Urinary bladder (tissue), 4 donors: ENCODE data around the gene RIGI. TPM values are rescaled to one million over a fixed set of nuclear protein-coding genes. Genes with fewer than 3 reads are reported as not detected.
A peak's percentile ranks its signal among the peaks of the same experiment; 100 is the strongest.

ENCODE experiments used
- DNase-seq: peaks from one replicate; pipeline ENCODE4 v3.0.0-alpha.2; 2015; ENCODE audit errors: extremely low spot score
- H3K27ac ChIP-seq: one replicate; pipeline ENCODE4 v1.5.1; 2013; ENCODE audit warnings: low read depth, mild to moderate bottlenecking, moderate library complexity
- H3K36me3 ChIP-seq: one replicate; pipeline ENCODE4 v1.6.1; 2013; ENCODE audit warnings: mild to moderate bottlenecking, moderate library complexity; ENCODE audit not compliant: insufficient read depth
- H3K4me1 ChIP-seq: one replicate; pipeline ENCODE4 v1.6.1; 2013; ENCODE audit warnings: mild to moderate bottlenecking, moderate library complexity; ENCODE audit not compliant: insufficient read depth
- H3K4me3 ChIP-seq: one replicate; pipeline ENCODE4 v1.5.1; 2013; ENCODE audit warnings: low read depth, low read length
- WGBS: extraction: QIAGEN DNeasy Blood & Tissue Kit; methylation state at CpG from one replicate; pipeline ENCODE4 v1.1.7; 2013; 5-methylcytosine and 5-hydroxymethylcytosine counted together
- polyA plus RNA-seq: library from polyadenylated mRNA; stranded (reverse); fragments of 200-250 nt; gene quantifications from one replicate; pipeline ENCODE4 v1.2.3, GENCODE V29; 2013
- total RNA-seq: library from RNA; depleted of rRNA; stranded (reverse); fragments of >200 nt; gene quantifications from one replicate; pipeline ENCODE4 v1.2.3, GENCODE V29; 2014
- donor health status: healthy with polysubstance abuse.
- donor health status: healthy.

RIGI gene
- total RNA-seq (25.2 TPM), polyA plus RNA-seq (5.4 TPM)

DNA sequence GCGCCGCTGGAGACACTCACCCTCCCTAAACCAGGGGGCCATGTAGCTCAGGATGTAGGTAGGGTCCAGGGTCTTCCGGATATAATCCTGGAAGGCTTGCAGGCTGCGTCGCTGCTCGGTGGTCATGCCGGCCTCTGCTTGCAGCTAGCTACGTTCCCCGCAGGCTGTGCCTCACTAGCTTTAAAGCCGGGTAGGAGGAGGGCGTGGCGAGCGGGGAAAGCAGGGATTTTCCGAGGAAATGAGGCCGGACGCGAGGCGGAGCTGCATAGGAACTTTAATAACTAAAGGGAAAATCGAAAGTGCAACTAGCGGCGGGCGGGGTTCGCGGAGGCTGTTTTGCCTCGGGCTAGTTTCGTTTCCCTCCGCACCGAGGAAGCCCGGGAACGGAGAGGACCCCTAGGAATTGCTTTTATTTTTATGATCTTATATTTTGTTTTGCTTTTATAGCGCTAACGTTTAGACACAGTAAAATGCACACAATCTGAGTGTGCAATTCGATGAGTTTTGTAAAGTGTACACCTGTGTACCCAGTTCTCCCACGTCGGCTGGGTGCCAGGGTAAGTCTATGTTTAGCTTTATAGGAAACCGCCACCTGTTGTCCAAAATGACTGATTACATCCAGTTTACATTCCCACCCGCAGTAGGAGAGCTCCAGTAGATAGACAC is at the start of gene RIGI:
Gene RIGI (minus strand): TSS at position 156 of the 666 bp plus-strand sequence. CDS start 30 bp downstream, at position 126.
- H3K4me1 ChIP-seq: no peaks in the 10 kb centered on the region
- DNase-seq: peak; percentile 82
- H3K4me3 ChIP-seq: peak within 1 kb of the TSS; percentile 65
- H3K36me3 ChIP-seq: no peaks in the 10 kb centered on the region
- WGBS: under 1% methylated on average over 37 of the region's 37 CpGs
- H3K27ac ChIP-seq: peak within 1 kb of the TSS; percentile 80

- DNase-seq: no peak
- no peaks in the 10 kb centered on the region for H3K4me1 ChIP-seq
- H3K36me3 ChIP-seq: no peaks in the 10 kb centered on the region
- 70% methylated on average over 1 of the region's 1 CpG for WGBS
- H3K27ac ChIP-seq: no peak overlapping the region
- H3K4me3 ChIP-seq: no peak overlapping the region
Measured at GRCh38 chr9:32574858-32575257, 48.9 kb upstream of the RIGI start.

DNA sequence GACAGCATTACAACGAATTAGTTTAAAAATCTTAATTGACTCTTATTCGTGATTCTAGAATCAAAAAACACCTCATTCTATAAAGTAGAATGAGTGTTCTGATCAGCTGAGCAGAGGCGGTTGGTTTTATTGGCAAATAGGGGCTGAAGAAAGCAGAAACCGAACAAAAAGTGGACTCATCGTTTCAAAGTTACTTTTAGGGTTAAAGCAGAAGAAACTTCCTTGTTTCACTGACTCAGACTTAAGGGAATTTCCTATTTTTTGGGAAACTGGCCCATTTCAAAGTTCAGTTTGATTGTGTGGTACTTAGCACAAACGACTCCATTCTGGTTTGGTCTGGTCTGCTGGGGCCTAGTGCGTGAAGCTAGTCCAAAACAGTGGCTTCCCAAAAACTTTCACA is 47.8 kb upstream of the RIGI start:
- Histone ChIP-seq H3K27ac (no peak overlapping the region), H3K4me3 (no peak overlapping the region), H3K36me3 (no peaks in the 10 kb centered on the region), H3K4me1 (no peaks in the 10 kb centered on the region)
- WGBS: 86% methylated on average over 7 of the region's 7 CpGs
- no peak for DNase-seq

- WGBS: under 1% methylated on average over 36 of the region's 36 CpGs
- Histone ChIP-seq H3K36me3 (no peaks in the 10 kb centered on the region), H3K4me1 (no peaks in the 10 kb centered on the region), H3K4me3 (peak within 1 kb of the TSS; percentile 80), H3K27ac (peak within 1 kb of the TSS; percentile 92)
- DNase-seq: peak; percentile 86
Measured at GRCh38 chr9:32572900-32573523, 47.0 kb upstream of the RIGI start, which contains the start of gene NDUFB6. Gene NDUFB6, minus strand, starts transcription at chr9:32573159. Its CDS starts 99 bp downstream, at chr9:32573060.

- DNase-seq: peak; percentile 43
- peak overlapping the region; percentile 80 for H3K4me3 ChIP-seq
- 2% methylated on average over 17 of the region's 17 CpGs for WGBS
- H3K4me1 ChIP-seq: no peaks in the 10 kb centered on the region
- H3K27ac ChIP-seq: peak overlapping the region; percentile 92
- H3K36me3 ChIP-seq: no peaks in the 10 kb centered on the region
Measured at GRCh38 chr9:32571969-32572899, 46.2 kb upstream of the RIGI start.

- H3K27ac ChIP-seq: no peak overlapping the region
- no peaks in the 10 kb centered on the region for H3K36me3 ChIP-seq
- no peak overlapping the region for H3K4me3 ChIP-seq
- DNase-seq: no peak
- WGBS: 90% methylated on average over 4 of the region's 4 CpGs
- no peaks in the 10 kb centered on the region for H3K4me1 ChIP-seq
Measured at GRCh38 chr9:32570262-32570661, 44.3 kb upstream of the RIGI start.

- H3K4me1 ChIP-seq: no peaks in the 10 kb centered on the region
- no peaks in the 10 kb centered on the region for H3K36me3 ChIP-seq
- WGBS: 95% methylated on average over 26 of the region's 26 CpGs
- no peak for DNase-seq
- H3K27ac ChIP-seq: no peak overlapping the region
- H3K4me3 ChIP-seq: no peak overlapping the region
Measured at GRCh38 chr9:32566770-32567169, 40.8 kb upstream of the RIGI start.

GRCh38 chr9:32565967-32566366 is 40.0 kb upstream of the RIGI start:
- Histone ChIP-seq H3K27ac (no peak overlapping the region), H3K4me1 (no peaks in the 10 kb centered on the region), H3K4me3 (no peak overlapping the region), H3K36me3 (no peaks in the 10 kb centered on the region)
- 92% methylated on average over 6 of the region's 6 CpGs for WGBS
- DNase-seq: no peak

DNA sequence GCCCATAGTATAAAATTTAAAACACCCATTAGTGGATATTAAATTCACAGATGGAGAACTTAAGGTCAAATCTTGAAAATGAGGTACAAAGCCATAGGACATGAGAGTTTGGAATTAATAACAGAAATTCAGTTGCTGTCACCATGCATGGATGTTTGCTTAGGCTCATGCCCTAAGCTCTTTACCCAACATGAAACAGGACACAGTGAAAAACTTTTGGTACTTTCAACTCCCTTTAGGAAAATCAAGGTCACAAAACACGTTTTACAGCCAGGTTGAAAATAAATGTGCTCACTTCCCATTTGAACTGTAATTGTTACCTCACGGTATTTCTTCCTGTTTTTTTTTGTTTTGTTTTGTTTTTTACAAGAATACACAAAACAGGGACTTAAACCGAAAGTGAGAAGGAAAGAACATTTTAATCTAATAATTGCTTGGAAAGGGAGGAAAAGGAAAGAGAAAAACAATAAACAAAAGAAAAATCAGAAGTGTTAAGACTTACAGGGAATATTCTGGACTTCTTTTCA is 32.5 kb upstream of the RIGI start:
- Histone ChIP-seq H3K4me1 (no peaks in the 10 kb centered on the region), H3K27ac (no peak overlapping the region), H3K4me3 (no peak overlapping the region), H3K36me3 (peaks cover 2% of the 10 kb centered on the region)
- WGBS: 76% methylated on average over 3 of the region's 3 CpGs
- DNase-seq: no peak

GRCh38 chr9:32554591-32554990 is 28.6 kb upstream of the RIGI start:
- Histone ChIP-seq H3K36me3 (peaks cover 2% of the 10 kb centered on the region), H3K4me3 (no peak overlapping the region), H3K4me1 (no peaks in the 10 kb centered on the region), H3K27ac (no peak overlapping the region)
- no peak for DNase-seq

- 71% methylated on average over 2 of the region's 2 CpGs for WGBS
- H3K36me3 ChIP-seq: peaks cover 2% of the 10 kb centered on the region
Measured at GRCh38 chr9:32554107-32554506, 28.1 kb upstream of the RIGI start.

DNA sequence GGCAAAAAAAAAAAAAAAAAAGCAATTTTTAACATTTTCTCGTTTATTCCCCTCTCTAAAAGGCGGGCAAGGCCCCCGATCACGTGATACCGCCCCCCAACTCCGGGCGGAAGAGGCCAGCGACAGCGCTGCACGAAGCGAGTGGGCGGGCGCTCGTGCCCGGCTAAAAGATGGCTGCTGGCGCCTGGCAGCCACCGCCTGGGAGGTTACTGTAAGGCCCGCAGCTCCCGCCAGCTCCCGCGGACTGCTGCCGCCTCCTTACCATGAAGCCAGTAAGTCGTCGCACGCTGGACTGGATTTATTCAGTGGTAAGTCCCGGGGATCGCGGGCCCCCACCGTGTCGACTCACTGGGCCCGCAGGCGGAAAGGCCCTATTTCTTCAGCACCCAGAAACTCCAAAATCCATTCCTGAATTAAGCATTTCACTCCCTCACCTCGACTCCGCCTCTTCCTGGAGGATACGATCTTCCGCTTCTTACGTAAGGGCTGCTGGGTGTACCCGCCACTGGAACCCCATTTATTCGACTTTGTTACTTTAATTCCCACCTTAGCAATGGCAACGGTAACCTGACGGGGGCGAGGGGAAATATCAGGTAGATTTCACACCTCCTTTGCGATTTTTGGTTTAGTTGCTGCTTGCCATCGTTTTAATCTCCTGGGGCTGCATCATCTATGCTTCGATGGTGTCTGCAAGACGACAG is 26.3 kb upstream of the RIGI start, which contains the start of the genes SMIM27 and TOPORS:
Gene SMIM27 (plus strand): TSS at position 156 of the 701 bp plus-strand sequence. CDS start 108 bp downstream, at position 264.
Gene TOPORS (minus strand): TSS at position 415 of the 701 bp plus-strand sequence. CDS start 150 bp downstream, at position 265.
- DNase-seq: peak; percentile 87
- WGBS: under 1% methylated on average over 46 of the region's 46 CpGs
- Histone ChIP-seq H3K4me1 (no peaks in the 10 kb centered on the region), H3K4me3 (peak within 1 kb of the TSS; percentile 87), H3K36me3 (peaks cover 2% of the 10 kb centered on the region), H3K27ac (peak within 1 kb of the TSS; percentile 98)

More at GRCh38 chr9:32554107-32554506, 28.1 kb upstream of the RIGI start:
- Histone ChIP-seq H3K4me3 (no peak overlapping the region), H3K4me1 (no peaks in the 10 kb centered on the region), H3K27ac (no peak overlapping the region)
- DNase-seq: no peak
